Measurements from ENCODE around the gene KDM4C. TPM values are rescaled to one million over a fixed set of nuclear protein-coding genes. Genes with fewer than 3 reads are reported as not detected.

The KDM4C gene
- total and polyA plus RNA-seq, 2 of the 8 experiments (the other 6 are each of a cell fraction or from before 2014, with no cell fraction given), result 13.0 to 26.1 TPM

DNA sequence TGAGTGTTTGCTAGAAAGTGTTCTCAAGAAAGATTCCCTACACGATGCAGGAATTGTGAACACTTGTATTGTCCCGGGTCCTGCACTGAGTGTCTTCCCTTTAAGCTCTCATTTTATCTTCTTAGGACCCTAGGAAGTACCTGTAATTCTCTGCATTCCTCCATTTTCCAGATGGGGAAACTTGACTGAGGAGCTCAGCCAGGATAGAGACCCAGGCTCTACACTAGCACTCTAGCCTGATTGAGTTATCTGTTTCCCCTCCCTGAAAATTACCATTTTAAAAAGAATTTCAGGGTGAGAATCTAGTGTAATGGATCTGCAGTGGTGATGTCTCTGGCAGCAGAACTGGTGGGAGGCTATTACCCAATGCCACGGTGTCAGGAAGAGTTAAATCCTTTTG, 453.9 kb downstream of the KDM4C start:
- Histone ChIP-seq H3K27me3 (replicated peaks in 1 of 4; ENCODE audit: control insufficient read depth in 3 of 4, extremely low read depth in 1 of 4, insufficient read depth in 3 of 4, low read length in 3 of 4) (no peaks in the 10 kb centered on the region; a peak in 2 of 7 replicates), H3K27ac (ENCODE audit: low read depth, low read length) (no peak overlapping the region), H3K56ac (replicated peaks; ENCODE audit: insufficient read length, low read depth, low read length) (no peak overlapping the region), H3K4ac (replicated peaks; ENCODE audit: insufficient read length, low read depth, low read length) (no peak overlapping the region), H4K8ac (ENCODE audit: extremely low read depth, insufficient read depth, low read length) (no peak overlapping the region), H2BK15ac (ENCODE audit: low read length) (no peak overlapping the region), H2BK20ac (ENCODE audit: low read length) (no peak overlapping the region), H2BK120ac (replicated peaks; ENCODE audit: low read depth, low read length) (no peak overlapping the region), H3K23me2 (ENCODE audit: low read depth, low read length) (no peaks in the 10 kb centered on the region), H3K23ac (ENCODE audit: insufficient read length) (no peak overlapping the region), H3K4me2 (ENCODE audit: insufficient read depth in 1 of 2, low read depth in 2 of 2, low read length in 2 of 2) (peak overlapping the region in 1 of 2 experiments; percentile 67; a peak in 2 of 4 replicates), H3K4me1 (replicated peaks in 1 of 4; ENCODE audit: control insufficient read depth in 3 of 4, insufficient read depth in 4 of 4, low read length in 3 of 4) (peaks cover 3 to 16% (median 9%) of the 10 kb centered on the region in 4 experiments; a peak in 5 of 7 replicates), H3K14ac (ENCODE audit: insufficient read length) (no peak overlapping the region), H3K79me2 (ENCODE audit: control insufficient read depth in 1 of 2, insufficient read depth in 2 of 2, low read length in 2 of 2) (no peaks in the 10 kb centered on the region), H3K36me3 (ENCODE audit: control insufficient read depth in 2 of 4, insufficient read depth in 4 of 4, low read length in 3 of 4) (no peaks in the 10 kb centered on the region), H2BK5ac (ENCODE audit: low read depth, low read length) (no peak overlapping the region), H3K9me3 (ENCODE audit: insufficient read depth in 2 of 2, low read depth in 1 of 2, low read length in 1 of 2) (no peaks in the 10 kb centered on the region), H3K79me1 (ENCODE audit: low read depth, low read length) (no peaks in the 10 kb centered on the region), H2AK5ac (ENCODE audit: low read depth, low read length) (no peak overlapping the region), H4K20me1 (replicated peaks in 1 of 2; ENCODE audit: control insufficient read depth in 1 of 2, insufficient read depth in 2 of 2, low read length in 2 of 2) (no peaks in the 10 kb centered on the region), H3K18ac (ENCODE audit: extremely low read depth, low read length) (0 out of 2 replicates have a peak overlapping the region, but pooled peaks have one; percentile 21), H4K5ac (ENCODE audit: insufficient read length, low read depth, low read length) (no peak overlapping the region), H4K91ac (replicated peaks; ENCODE audit: insufficient read length, low read length) (no peak overlapping the region), H2BK12ac (ENCODE audit: low read depth, low read length) (no peak overlapping the region), H2AFZ (ENCODE audit: low read length) (no peak overlapping the region), H3K4me3 (ENCODE audit: extremely low read depth in 1 of 4, insufficient read depth in 2 of 4, low read depth in 3 of 4, low read length in 4 of 4) (no peak overlapping the region), H3K9ac (replicated peaks in 1 of 4; ENCODE audit: extremely low read depth in 1 of 4, low read depth in 3 of 4, low read length in 3 of 4) (no peak overlapping the region)
- POLR2A ChIA-PET (ENCODE audit: partially characterized antibody), result no interaction called here
- no peak for DNase-seq (ENCODE audit: low read depth in 1 of 2, low spot score in 2 of 2)
- WGBS, 2 experiments (ENCODE audit: extremely low coverage in 1 of 2, insufficient coverage in 1 of 2, insufficient read length in 1 of 2, insufficient replicate concordance in 2 of 2, low coverage in 1 of 2, low lambda C conversion rate in 2 of 2, missing lambda C conversion rate in 1 of 2), result 85% methylated on average over 3 of the region's 3 CpGs; no CpG with 5 or more reads in 1 of the 2 experiments
- CTCF ChIA-PET (ENCODE audit: partially characterized antibody), result interaction anchor here (1.0 to 3.0 kb wide), 5 partner anchors 13 to 35 kb away, joined by 3 to 15 read pairs (median 4); no protein-coding TSS in a partner anchor
- peak; percentile 79 for FAIRE-seq
- TF ChIP-seq, protein P1, sequence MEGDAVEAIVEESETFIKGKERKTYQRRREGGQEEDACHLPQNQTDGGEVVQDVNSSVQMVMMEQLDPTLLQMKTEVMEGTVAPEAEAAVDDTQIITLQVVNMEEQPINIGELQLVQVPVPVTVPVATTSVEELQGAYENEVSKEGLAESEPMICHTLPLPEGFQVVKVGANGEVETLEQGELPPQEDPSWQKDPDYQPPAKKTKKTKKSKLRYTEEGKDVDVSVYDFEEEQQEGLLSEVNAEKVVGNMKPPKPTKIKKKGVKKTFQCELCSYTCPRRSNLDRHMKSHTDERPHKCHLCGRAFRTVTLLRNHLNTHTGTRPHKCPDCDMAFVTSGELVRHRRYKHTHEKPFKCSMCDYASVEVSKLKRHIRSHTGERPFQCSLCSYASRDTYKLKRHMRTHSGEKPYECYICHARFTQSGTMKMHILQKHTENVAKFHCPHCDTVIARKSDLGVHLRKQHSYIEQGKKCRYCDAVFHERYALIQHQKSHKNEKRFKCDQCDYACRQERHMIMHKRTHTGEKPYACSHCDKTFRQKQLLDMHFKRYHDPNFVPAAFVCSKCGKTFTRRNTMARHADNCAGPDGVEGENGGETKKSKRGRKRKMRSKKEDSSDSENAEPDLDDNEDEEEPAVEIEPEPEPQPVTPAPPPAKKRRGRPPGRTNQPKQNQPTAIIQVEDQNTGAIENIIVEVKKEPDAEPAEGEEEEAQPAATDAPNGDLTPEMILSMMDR (IDR thresholded peaks at IDR 0.05; ENCODE audit: control extremely low read depth in 1 of 3, insufficient read depth in 1 of 3, low read depth in 1 of 3, low read length in 3 of 3), result no peak
- 0 out of 2 replicates have a peak, but pooled peaks have one; percentile 34 for TF ChIP-seq TCF12 (IDR thresholded peaks at IDR 0.05; ENCODE audit: low read depth, low read length)

All from H1 (cell line).